ENCODE measurements around the gene NCOR2. TPM values are rescaled to one million over a fixed set of nuclear protein-coding genes. Genes with fewer than 3 reads are reported as not detected.

NCOR2 gene
- total RNA-seq, 4 donors from 2014 or later = 41.8 to 133 (median 66.4) TPM

DNA sequence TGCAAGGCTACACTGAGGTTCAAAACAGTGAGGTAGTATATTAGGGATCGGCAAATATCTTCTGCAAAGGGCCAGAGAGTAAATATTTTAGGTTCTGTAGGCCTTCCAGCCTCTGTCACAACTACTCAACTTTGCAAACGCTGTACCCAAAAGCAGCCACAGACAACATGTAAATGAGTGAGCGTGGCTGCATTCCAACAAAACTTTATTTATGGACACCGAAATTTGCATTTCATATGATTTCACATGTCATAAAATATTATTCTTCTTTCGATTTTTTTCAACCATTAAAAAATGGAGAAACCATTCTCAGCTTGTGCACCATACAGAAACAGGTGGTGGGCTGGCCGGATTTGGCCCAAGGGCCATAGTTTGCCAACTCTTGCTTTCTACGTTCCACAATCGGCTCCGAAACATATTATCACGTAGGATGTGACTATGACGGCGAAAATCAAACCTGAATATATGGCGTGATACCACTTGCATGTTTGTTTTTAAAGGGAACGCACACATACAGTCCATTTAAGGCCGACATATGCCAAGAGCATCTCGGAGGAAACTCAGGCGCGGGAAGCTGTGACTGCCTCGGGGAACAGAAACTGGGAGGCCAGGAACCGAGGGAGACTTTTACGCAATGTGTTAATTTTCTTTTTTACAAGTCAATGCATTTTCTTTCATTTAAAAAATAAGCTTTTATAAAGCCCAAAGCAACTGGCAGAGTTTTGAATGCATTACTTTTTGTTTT lies 7.1 kb downstream of the NCOR2 start:
- TF ChIP-seq, protein P1, sequence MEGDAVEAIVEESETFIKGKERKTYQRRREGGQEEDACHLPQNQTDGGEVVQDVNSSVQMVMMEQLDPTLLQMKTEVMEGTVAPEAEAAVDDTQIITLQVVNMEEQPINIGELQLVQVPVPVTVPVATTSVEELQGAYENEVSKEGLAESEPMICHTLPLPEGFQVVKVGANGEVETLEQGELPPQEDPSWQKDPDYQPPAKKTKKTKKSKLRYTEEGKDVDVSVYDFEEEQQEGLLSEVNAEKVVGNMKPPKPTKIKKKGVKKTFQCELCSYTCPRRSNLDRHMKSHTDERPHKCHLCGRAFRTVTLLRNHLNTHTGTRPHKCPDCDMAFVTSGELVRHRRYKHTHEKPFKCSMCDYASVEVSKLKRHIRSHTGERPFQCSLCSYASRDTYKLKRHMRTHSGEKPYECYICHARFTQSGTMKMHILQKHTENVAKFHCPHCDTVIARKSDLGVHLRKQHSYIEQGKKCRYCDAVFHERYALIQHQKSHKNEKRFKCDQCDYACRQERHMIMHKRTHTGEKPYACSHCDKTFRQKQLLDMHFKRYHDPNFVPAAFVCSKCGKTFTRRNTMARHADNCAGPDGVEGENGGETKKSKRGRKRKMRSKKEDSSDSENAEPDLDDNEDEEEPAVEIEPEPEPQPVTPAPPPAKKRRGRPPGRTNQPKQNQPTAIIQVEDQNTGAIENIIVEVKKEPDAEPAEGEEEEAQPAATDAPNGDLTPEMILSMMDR (IDR thresholded peaks at IDR 0.05; ENCODE audit: low read depth) = no peak

DNA sequence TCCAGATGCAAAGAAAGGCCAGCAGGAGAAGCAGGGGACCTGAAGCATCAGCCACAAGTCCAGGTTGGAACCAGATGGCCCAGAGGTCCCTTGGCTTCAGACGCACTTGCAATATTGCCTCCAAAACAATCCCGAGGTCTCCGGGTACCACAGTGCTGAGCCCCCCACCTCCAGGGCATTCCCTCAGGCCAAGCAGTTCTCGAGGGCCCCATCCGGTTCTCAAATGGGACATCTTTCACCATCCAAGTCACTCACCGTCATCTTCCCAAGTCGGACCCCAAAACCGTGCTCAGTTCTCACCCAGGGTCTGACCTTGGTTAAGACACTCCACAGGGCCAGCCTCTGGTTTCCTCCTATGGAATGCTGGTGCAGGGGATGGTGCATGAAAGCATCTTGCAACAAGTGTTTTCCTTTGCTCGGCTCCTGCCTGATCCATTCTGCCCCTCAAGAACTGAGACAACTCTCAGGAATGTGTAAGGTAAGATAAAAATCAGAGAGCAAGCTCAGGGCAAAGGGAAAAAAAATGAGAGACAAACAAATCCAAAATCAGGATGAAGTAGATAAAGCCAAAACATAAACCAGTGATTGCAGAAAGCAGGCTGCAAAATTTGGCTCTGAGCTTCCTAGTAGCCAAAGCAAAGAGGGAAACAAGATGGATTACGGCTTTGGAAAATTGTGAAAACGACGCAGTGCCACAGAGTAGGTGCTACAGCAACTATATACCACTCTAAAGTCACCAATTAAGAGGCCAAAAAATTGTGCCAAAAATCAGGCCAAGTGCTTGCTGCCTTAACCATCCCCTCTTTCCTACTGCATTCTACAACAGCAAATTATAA lies 8.0 kb downstream of the NCOR2 start:
- TF ChIP-seq, protein P1 (IDR thresholded peaks at IDR 0.05; ENCODE audit: low read depth) = no peak

DNA sequence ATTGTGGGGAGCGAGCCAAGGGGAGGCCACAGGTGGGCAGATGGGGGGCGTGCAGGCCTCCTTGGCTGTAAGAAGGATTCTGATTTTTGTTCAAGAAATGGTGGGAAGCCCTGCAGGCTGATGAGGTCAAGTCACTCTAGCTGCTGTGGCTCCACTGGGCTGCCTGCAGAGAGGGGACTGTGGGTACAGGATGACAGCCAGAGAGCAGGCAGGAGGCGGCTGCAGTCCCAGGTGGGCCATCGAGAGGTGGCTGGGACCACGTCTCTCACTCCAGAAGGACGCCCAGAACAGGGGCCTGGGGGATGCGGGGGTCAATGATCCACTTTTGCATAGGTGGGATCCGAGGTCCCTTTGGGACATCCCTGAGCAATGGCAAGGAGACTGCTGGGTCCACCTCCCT lies 9.1 kb downstream of the NCOR2 start:
- TF ChIP-seq, protein P1 (IDR thresholded peaks at IDR 0.05; ENCODE audit: low read depth) = no peak

DNA sequence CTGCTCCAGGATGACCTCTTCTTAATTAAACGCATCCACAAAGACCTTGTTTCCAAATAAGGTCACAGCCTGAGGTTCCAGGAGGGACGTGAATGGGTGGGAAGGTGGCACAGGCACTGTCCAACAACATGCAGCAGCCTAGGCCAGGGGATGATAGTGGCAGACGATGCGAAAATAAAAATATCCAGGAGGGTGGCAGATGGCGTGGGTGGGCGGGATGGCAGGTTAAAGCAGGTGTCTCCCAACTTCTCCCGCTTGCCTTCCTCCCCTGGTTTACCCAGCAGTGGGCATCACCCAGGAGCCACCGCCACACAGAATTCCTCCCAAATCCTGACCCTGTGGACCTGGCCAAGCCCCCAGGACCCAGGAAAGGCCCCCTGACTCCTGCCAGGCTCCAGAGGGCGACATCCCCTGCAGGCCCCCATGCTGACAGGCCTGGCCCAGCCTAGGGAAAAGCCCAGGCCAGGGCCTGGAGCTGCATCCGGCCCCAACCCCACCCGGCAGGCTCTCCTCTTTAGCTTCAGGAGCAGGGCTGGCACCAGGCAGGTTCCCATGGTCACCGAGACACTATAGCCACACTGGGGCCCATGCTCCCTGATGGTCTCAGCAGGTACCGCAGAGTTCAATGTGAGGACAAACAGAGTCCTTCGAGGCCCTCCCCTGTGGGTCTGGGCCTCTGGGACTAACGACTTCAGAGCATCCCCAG lies 9.7 kb downstream of the NCOR2 start:
- TF ChIP-seq, protein P1 (IDR thresholded peaks at IDR 0.05; ENCODE audit: low read depth) = no peak

DNA sequence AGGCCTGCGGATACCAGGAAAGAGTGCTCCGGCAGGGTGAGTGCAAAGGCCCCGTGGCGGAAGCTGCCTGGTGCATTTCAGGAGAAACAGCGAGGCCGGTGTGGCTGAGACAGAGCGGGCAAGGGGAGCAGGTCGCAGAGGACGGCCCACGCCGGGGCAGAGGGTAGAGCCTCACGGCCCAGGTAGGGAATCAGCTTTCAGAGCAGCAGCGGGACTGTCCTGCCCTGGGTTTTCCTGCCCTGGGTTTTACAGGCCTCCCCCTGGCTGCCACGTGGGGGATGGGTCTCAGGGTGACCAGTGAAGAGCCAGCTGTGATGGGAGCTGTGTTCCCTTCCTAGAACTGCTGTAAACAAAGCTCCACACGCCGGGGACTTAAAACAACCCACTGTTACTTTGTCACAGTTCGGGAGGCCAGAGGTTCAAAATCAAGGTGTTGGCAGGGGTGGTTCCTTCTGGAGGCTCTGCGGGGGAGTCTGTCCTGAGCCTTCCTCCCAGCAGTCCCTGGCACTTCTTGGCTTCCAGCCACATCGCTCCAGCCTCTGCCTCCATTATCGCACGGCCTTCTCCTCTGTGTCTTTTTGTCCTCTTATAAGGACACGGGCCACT lies 10.4 kb downstream of the NCOR2 start:
- TF ChIP-seq, protein P1 (IDR thresholded peaks at IDR 0.05; ENCODE audit: low read depth) = no peak

DNA sequence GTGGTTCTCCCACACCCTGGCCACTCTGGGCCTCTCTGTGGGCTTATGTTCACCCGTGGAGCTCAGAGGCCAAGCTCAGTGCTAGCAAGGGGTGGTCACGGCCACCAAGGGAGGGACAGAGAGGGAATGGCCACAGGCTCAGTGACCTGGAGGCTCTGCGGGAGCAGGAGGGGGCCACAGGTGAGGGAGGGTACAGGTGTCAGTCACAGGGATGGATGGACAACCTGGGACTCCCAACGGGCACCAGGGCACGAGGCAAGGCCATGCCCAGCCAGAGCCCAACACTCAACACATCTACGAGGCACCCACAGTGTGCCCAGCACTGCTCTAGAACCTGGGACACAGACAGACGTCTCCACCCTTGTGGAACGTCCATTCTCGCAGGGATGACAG lies 11.3 kb downstream of the NCOR2 start:
- TF ChIP-seq, protein P1 (IDR thresholded peaks at IDR 0.05; ENCODE audit: low read depth) = no peak
